Nephron progenitor cell (in vitro differentiated cells): ENCODE results near the gene RIN1.

Experiments used
- DNase-seq: peaks from one replicate; pipeline ENCODE4 v3.0.0; 2021
- H3K27ac Mint-ChIP-seq: 2 replicates; pipeline ENCODE4 v1.8.0; 2021; ENCODE audit warnings: mild to moderate bottlenecking, moderate library complexity, mixed read lengths
- H3K27me3 Mint-ChIP-seq: 2 replicates; pipeline ENCODE4 v1.8.0; 2021; ENCODE audit warnings: mild to moderate bottlenecking, low read depth, mixed read lengths; ENCODE audit not compliant: poor library complexity
- H3K36me3 Mint-ChIP-seq: 2 replicates; pipeline ENCODE4 v1.8.0; 2021; ENCODE audit warnings: low read depth, mixed read lengths
- H3K4me1 Mint-ChIP-seq: 2 replicates; pipeline ENCODE4 v1.8.0; 2021; ENCODE audit warnings: mixed read lengths
- H3K4me3 Mint-ChIP-seq: 2 replicates; pipeline ENCODE4 v1.8.0; 2021; ENCODE audit warnings: mild to moderate bottlenecking, moderate library complexity, mixed read lengths
- H3K9me3 Mint-ChIP-seq: 2 replicates; pipeline ENCODE4 v1.8.0; 2021; ENCODE audit warnings: mild to moderate bottlenecking, moderate library complexity, mixed read lengths
- TF ChIP-seq, protein P1 (sequence below): fragments of 200-600 bp; sonication (generic); IDR thresholded peaks from 2 replicates; pipeline ENCODE4 v1.5.0; 2021; ENCODE audit warnings: antibody characterized with exemption

RIN1 gene

DNA sequence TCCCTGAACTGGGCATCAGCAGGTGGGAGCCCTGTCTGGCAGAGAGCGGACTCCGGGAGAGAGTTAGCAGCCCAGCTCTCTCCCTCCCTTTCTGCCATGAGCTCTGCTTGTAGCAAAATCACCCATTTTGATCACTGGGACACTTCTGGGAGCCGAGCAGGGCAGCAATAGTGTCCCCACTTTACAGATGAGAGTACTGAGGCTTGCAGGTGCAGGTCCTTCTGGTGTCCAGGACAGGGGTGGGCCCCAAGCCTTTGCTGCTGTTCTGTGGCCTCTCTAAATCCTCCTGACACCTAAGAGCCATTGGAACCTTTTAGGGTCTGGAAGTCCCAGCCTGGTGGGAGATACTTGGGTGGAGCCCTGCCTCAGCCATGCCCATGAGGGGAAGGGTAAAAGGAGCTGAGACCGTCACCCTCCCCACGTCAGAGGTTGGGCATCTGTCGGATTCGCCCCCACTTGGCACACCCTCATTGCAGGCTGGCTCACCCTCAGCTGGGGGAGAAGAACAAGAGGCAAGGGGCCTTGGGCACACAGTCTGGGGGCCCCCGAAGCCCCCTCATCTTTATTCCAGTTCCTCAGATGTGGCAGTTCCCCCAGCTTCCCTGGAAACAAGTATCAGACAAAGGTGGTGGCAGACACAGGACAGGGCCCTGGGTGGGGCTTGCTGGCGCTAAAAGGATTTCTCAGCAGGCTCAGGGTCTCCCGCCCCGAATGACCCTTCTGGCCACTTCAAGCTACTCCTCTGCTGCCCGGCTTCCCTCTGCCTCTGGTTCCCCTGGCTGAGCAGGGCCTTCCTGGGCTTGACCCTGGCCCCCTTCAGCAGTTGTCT is 4.5 kb downstream of the RIN1 start:
- no peaks in the 10 kb centered on the region for H3K36me3 Mint-ChIP-seq
- DNase-seq, result no peak
- H3K4me1 Mint-ChIP-seq, result peaks cover 48% of the 10 kb centered on the region
- H3K27me3 Mint-ChIP-seq, result peaks cover 5% of the 10 kb centered on the region
- no peak overlapping the region for H3K27ac Mint-ChIP-seq
- no peak overlapping the region for H3K4me3 Mint-ChIP-seq
- TF ChIP-seq, protein P1, sequence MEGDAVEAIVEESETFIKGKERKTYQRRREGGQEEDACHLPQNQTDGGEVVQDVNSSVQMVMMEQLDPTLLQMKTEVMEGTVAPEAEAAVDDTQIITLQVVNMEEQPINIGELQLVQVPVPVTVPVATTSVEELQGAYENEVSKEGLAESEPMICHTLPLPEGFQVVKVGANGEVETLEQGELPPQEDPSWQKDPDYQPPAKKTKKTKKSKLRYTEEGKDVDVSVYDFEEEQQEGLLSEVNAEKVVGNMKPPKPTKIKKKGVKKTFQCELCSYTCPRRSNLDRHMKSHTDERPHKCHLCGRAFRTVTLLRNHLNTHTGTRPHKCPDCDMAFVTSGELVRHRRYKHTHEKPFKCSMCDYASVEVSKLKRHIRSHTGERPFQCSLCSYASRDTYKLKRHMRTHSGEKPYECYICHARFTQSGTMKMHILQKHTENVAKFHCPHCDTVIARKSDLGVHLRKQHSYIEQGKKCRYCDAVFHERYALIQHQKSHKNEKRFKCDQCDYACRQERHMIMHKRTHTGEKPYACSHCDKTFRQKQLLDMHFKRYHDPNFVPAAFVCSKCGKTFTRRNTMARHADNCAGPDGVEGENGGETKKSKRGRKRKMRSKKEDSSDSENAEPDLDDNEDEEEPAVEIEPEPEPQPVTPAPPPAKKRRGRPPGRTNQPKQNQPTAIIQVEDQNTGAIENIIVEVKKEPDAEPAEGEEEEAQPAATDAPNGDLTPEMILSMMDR, result no peak
- H3K9me3 Mint-ChIP-seq, result no peaks in the 10 kb centered on the region

DNA sequence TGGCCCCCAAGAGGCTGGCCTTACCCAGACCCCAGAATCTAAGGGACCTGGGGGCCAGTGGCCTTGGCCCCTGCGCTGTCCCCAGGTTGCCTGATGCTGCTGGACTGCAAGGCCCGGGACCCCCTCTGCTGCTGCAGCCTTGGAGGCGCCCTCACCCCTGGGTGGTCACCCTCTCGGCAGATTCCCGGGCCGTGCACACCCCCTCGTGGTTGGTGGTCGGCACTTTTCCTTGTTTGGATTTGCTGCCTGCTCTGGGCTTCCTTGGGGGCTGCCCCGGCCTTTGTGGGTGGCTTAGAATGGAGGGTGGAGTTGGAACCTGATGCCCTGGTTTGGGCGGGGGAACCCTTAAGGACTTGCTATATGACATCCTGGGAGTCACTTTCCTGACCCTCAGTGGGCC is 5.3 kb downstream of the RIN1 start:
- TF ChIP-seq, protein P1, result no peak
- no peak for DNase-seq

DNA sequence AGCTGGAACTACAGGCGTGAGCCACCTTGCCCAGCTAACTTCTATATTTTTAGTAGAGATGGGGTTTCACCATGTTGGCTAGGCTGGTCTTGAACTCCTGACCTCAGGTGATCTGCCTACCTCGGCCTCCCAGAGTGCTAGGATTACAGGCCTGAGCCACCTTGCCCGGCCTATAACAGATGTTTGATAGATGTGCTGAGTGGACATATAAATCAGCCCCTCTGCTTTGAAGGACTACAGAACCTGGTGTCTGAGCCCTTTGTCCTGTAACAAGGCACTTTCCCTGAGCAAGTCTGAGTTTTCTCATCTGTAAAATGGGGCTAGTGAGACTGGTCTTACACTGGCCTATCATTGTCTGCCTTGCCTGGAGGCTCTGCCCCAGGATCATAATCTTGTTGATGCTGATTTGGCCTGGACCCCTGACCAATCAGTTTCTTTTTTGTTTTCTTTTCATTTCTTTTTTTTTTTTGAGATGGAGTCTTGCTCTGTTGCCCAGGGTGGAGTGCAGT is 7.0 kb downstream of the RIN1 start:
- H3K27ac Mint-ChIP-seq, result no peak overlapping the region
- no peaks in the 10 kb centered on the region for H3K9me3 Mint-ChIP-seq
- H3K4me1 Mint-ChIP-seq, result peaks cover 57% of the 10 kb centered on the region
- H3K27me3 Mint-ChIP-seq, result peaks cover 5% of the 10 kb centered on the region
- H3K36me3 Mint-ChIP-seq, result no peaks in the 10 kb centered on the region
- TF ChIP-seq, protein P1, result no peak
- no peak overlapping the region for H3K4me3 Mint-ChIP-seq
- DNase-seq, result no peak

More for the DNA sequence above, 5.3 kb downstream of the RIN1 start:
- no peak overlapping the region for H3K4me3 Mint-ChIP-seq
- H3K36me3 Mint-ChIP-seq, result no peaks in the 10 kb centered on the region
- H3K9me3 Mint-ChIP-seq, result no peaks in the 10 kb centered on the region
- peaks cover 48% of the 10 kb centered on the region for H3K4me1 Mint-ChIP-seq
- H3K27ac Mint-ChIP-seq, result no peak overlapping the region
- H3K27me3 Mint-ChIP-seq, result peaks cover 5% of the 10 kb centered on the region

DNA sequence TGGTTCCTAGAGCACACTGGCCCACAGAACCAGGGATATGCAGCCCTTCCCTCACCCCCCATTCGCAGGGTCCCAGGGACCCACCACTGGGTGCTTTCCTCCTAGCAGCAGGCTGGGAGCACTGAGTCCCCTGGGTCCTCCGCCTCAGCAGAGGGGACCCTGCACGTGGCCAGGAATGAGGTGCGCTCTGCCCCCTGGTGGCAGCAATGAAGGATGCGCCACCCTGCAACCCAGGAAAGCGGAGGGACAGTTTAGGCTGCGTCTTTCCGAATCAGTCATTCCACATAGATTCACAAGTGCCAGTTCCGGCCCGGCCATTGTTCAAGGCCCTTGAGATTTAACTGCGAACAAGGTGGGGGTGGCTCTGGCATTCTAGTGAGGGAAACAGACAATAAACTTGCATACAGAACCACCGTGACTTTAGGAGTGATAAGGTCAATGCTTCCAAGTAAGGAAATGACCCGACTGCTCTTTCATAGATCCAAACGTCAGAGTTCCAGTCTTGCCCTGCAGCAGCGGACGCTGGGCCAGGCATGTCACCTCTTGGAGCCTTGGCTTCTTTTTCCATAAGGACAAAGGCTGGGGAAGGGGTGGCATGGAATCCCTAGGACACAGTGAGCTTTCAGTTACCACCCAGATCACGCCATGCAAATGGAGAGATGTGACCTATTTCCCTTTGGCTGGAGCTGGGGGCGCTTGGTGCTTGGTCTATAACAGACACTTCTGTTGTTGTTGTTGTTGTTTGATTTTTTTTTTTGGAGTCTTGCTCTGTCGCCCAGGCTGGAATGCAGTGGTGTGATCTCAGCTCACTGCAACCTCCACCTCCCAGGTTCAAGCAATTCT is 7.7 kb downstream of the RIN1 start:
- Mint-ChIP-seq H3K27ac (no peak overlapping the region), H3K9me3 (no peaks in the 10 kb centered on the region), H3K36me3 (no peaks in the 10 kb centered on the region), H3K4me3 (no peak overlapping the region), H3K27me3 (peaks cover 5% of the 10 kb centered on the region), H3K4me1 (peaks cover 61% of the 10 kb centered on the region)
- TF ChIP-seq, protein P1, result peak; percentile 94
- peak; percentile 82 for DNase-seq

DNA sequence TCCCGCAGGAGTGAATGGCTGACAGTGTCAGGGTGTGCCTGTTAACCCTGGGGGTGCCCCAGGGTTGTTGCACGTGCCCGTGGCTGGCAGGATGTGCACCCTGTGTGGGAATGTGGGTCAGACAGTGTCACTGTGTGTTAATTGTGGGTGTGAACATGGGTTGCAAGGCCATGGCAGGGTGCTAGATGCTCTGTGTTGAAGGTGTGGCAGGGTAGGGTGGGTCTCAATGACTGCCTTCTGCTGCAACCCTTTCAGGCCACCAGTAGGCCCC is 8.3 kb downstream of the RIN1 start:
- H3K27ac Mint-ChIP-seq, result no peak overlapping the region

More for the DNA sequence above, 8.3 kb downstream of the RIN1 start:
- no peaks in the 10 kb centered on the region for H3K9me3 Mint-ChIP-seq
- TF ChIP-seq, protein P1, result no peak
- H3K4me3 Mint-ChIP-seq, result no peak overlapping the region
- no peaks in the 10 kb centered on the region for H3K36me3 Mint-ChIP-seq
- H3K27me3 Mint-ChIP-seq, result peaks cover 5% of the 10 kb centered on the region
- DNase-seq, result no peak
- peaks cover 67% of the 10 kb centered on the region for H3K4me1 Mint-ChIP-seq
